CD4-positive, alpha-beta T cell treated with Interleukin-2 at 100 ng/mL for 4 hours (primary cell): ENCODE data around the gene FCF1.

ENCODE experiments used
- DNase-seq: peaks from one replicate; pipeline ENCODE4 v3.0.0-alpha.2; 2020; ENCODE audit warnings: low spot score

Gene FCF1

GRCh38 chr14:74771399-74771798 is 58.5 kb downstream of the FCF1 start:
- no peak for DNase-seq

GRCh38 chr14:74784634-74785033 is 71.7 kb downstream of the FCF1 start:
- DNase-seq = no peak

GRCh38 chr14:74785056-74785613 is 72.2 kb downstream of the FCF1 start:
- no peak for DNase-seq

GRCh38 chr14:74786796-74787315 is 73.9 kb downstream of the FCF1 start:
- no peak for DNase-seq
